Endothelial cell of umbilical vein (primary cell): Measurements from ENCODE around the gene DUSP18.

Source experiments
- CTCF ChIP-seq, 2 donors: IDR thresholded peaks; 1 replicate in 1 of 2; 2 replicates in 1 of 2; pipeline ENCODE4 v1.5.1; 2011; ENCODE audit warnings: low read length in 2 of 2, mild to moderate bottlenecking in 2 of 2, moderate library complexity in 2 of 2, control low read depth in 1 of 2, inconsistent platforms in 1 of 2, low read depth in 1 of 2; ENCODE audit not compliant: insufficient read depth in 1 of 2; ENCODE audit errors: extremely low read depth in 1 of 2
- EZH2 ChIP-seq: IDR thresholded peaks from 2 replicates; pipeline ENCODE4 v1.6.1; 2012; ENCODE audit warnings: borderline replicate concordance, low read depth, mild to moderate bottlenecking, moderate library complexity, low read length, inconsistent platforms; ENCODE audit not compliant: severe bottlenecking

GRCh38 chr22:30668386-30668710 lies 673 bp upstream of the DUSP18 start:
- no peak for TF ChIP-seq EZH2
- no peak for TF ChIP-seq CTCF (IDR thresholded peaks at IDR 0.05; ENCODE audit: extremely low read depth in 1 of 2, insufficient read depth in 1 of 2, low read depth in 1 of 2, low read length in 2 of 2)
